HG03108 (cell line): ENCODE results near the gene SERTAD4.
"Not testable (repeated sequence)": the region's sequence is repeated elsewhere in the genome, so short reads cannot be mapped to it uniquely, and the experiment has no call there.

Experiments used
- ATAC-seq: cut with Tn5 transposase; IDR thresholded peaks from one replicate; pipeline ENCODE4 v1.9.1; 2021; ENCODE audit warnings: moderate library complexity; ENCODE audit not compliant: unreplicated experiment

SERTAD4 gene

DNA sequence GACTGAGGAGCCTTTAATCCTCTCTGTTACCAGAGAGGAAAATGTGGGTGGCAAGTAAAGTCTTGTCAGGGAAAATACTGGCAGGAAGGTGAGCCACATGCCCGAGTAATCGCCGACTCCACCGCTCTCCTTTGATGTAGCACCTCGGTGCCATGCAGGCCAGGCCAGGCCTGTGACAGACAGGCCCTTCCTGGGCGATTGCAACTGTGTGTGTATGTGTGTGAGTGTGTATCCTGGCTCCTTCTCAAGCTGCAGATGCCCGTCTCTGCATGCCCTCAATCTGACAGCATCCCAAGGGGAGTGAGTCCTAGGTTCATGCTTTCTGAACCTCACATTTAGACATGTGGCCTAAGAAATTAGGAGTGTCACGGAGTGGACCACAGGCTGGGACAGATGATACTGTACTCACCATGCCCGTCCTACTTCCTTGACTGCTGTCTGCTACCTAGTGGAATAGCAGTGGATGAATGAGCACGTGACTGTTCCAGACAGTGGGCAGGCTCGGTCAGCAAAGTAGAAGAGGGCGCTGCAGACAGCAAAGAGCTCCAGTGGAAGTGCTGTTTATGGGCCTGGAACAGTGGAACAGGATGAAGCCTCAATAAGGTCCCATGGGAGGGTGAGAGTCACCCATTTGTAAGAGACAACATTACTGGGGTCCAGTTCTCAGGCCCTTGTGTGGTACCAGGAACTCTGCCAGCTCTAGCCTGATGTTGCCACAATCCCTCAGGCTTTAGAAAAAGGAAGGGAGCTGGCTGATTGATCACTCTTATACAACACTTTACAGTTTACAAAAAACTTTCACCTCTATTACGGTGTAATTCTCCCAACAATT lies 25.3 kb downstream of the SERTAD4 start:
- no peak for ATAC-seq

DNA sequence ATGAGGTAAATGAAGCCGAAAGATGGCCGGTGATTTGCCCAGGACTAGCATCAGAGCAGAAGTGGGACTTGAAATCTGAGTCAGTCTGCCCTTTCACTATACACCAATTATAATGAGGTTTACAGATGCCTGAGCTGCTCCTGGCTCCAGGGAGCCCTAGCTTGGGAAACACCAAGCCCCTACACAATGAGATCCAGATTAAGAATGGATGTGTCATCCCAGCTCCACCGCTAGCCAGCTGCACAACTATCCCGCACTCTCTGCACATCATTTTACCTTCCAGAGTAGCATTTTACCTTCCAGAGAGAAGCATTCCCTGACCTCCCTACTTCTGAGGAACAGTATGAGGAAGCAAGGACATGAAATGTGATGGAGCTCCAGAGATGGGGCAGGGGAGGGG lies 27.0 kb downstream of the SERTAD4 start:
- ATAC-seq = no peak

DNA sequence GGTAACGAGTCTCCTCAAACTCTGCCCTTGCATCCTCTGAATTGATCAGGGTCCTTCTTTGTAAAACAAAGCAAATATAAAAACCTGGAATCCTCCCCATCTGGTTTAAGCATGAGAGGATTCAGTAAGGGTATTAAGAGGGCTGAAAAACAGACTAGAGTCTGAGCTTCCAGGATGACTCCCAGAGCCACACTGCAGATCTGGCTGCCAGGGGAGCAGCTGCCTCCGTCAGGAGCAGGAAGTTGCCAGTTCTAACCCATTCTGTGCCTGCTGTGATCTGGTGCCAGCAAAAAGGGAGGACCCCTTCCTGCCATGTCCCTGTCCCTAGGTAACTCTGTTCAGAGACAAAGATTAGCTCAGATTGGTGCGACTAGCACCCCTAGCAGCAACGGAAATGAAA lies 27.5 kb downstream of the SERTAD4 start:
- ATAC-seq = no peak

DNA sequence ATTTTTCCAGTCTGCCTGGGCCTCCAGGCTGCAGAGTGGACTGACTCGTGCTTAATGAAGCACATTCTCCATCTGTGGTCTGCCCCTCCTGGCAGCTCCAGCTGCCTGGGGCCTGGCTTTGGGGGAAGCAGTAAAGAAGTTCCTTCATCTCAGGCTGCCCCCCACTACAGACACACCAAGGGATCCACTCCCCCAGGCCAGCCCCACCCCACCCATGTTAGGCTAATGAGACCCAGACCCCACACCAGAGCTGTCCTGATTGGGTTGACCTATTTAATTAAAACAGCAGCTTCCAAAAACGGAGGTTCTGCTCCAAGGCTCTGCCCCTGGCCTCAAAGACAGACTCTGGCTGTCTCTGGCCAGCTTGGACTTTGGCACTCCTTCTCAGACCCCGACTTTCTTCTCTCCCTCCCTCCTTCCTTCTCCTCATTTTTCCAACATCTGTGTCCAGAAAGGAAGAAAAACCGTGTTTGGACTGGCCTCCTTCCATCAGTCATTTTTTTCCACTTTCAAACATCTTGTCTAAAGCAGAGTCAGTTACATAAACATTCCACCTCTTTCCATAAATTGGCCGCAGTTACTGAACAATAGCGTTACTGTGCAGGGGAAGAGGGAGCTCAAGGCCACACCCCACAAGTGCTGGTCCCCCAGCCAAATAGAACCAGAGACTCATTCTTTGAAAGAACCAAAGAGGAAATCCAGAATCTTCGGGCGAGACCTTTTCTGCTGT lies 29.7 kb downstream of the SERTAD4 start:
- no peak for ATAC-seq

DNA sequence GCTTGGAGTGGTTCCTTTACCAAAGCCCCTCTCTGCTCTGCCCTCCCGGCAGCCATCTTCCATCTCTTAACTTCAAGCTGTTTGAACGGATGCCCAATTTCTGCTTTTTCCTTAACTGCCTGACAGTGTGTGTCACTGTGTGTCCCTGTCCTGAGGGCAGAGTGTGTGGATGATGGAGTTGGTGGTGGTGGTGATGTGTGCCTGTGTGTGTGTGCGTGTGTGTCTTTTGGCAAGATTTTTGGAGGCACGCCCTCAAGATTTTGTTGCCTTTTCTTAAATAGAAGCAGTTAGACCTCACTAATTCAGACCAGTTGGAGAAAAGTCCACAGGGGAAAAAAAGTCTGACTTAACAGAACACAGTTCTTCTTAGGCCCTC lies 30.3 kb downstream of the SERTAD4 start:
- ATAC-seq = no peak

DNA sequence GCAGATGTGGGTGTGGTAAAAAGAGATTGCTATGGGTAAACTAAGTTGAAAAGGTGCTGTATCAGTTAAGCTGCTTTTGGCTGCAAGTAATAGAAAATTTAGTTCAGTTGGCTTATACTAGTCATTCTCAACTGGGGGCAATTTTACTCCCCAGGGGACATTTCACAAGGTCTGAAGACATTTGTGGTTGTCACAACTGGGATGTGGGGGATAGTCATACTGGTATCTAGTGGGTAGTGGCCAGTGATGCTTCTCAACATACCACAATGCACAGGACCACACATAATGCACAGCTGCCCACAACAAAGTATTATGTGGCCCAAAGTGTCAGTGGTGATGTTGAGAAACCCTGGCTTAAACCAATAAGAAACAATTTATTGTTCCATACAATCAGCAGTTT lies 31.4 kb downstream of the SERTAD4 start:
- no peak for ATAC-seq

DNA sequence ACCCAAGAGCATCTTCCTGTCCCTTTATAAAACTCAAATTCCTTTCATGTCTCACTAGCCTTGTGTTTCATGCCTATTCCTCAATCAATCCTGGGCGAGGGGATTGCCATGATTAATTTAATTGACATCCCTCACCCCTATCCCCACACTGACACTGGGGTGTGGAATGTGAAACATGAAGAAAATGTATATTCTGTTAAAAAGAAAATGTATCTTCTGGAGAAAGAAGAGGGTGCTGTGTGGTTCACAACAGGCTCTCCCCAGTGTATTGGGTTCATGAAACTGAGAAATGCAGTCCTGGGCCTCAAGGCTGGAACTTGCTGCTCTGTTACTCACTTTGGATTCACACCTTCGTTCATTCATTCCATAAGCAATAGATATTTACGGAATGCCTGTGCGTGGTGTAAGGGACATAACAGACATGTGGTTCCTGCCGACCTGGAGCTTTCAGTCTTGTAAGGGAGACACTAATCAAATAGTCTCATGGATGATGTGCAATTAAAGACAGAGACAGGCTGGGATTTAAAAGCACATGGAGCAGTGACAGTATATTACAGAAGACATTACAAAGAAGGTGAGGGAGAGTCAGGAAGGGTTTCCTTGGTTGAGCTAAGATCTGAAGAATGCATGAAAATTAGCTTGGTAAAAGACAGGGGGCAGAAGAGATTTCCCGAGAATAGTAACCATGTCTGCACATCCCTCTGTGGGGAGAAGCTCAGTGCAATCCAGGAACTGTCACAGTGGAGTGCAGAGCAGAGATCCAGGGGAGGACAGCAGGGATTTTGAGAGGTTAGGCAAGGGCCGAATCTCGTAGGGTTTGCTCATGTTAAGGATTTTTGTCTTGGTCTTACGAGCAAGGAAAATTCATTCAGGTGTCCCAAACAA lies 32.1 kb downstream of the SERTAD4 start:
- ATAC-seq = no peak

DNA sequence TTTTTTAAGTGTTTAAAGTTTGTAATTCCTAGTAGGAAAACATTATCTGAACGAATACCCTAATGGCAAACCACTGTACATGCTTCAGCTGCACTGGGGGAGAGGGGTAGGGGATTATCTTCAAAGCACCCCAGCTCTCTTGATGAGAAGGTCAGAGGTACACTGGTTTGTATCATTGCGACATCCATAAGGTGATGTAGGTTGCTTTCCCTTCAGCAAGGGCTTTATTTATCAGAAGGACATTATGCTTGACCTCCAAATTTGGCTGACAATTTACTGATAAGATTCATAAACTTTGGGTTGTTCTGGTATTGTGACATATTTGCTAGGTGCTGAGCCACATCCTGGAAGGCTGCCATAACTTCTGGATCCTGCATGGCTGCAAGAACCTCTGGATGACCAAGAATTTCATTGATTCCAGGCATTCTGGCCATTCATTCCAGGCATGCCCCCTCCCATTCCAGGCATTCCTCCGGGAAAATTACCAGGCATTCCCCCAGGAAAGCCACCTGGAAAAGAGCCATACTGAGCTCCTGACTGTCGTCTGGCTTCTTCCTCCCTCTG lies 32.9 kb downstream of the SERTAD4 start:
- ATAC-seq = not testable (repeated sequence)

DNA sequence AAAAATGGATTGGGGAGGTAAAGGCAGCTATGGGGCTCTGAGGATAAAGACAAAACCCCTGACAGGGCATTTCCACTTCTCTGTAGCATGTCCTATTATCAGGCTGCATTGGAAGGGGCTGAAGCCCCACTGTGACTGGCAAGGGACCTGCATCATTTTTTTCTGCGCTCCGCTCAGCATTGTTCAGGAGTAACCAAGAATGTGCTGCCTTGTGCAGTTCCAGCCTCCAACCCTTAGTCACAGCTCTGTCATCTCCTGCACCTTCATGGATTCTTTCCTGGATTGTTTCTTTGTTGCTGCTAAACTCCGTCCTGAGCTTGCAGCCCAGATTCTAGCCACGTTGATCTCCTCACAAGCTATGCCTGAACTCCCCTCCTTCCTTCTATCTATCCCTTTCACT lies 37.4 kb downstream of the SERTAD4 start:
- no peak for ATAC-seq

DNA sequence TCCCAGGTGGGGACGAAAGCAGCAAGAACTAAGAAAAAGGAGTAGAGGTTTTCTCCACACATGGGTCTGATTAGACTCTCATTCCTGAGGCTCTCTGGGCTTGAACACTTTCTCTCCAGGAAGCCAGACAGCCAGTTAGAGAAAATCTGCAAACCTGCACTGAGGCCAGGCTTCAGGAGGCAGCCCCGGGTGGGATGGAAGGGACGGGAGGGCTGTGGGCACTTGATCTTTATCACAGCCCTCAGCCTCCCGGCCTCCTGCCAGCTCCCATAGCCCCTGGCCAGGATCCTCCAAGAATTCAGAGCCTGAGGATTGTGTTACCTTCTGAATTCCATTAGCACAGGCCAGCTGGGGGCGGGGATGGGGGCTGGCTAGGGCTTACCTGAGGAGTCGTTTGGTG lies 40.1 kb downstream of the SERTAD4 start:
- ATAC-seq = no peak

DNA sequence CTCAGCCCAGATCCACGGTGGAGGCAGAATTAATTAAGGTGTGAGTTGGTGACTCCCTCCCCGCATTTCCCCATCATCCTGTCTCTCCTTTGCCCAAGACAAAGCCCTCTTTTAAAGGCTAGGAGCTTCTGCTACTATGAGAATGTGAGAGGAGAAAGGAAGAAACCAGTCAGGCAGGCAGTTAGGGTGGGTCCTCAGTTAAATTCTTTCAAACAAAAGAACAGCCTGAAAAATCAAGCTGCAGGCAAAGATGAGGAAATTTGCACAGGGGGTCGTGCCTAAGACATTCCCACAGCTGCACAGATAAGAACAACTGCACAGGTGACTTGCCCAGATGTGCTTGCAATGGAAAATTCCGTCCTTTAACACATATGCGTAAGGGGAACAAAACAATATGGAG lies 47.6 kb downstream of the SERTAD4 start:
- ATAC-seq = no peak

DNA sequence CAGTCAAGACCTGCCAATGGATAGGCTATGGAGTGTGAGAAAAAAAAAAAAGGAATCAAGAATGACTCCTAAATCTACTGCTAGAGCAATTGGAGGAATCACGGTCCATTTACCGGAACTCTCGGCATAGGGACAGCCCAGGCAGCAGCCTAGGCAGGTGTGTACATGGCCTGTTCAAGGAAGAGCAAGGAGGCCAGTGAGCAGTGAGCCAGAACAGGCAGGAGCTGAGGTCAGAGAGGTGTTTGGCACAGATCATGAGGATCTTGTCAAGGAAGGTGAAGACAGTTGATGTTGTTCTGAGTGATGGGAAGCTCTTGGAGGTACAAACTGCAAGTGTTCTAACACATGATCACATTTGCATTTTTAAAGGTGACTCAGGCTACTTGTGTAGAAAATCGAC lies 55.5 kb downstream of the SERTAD4 start:
- ATAC-seq = no peak

DNA sequence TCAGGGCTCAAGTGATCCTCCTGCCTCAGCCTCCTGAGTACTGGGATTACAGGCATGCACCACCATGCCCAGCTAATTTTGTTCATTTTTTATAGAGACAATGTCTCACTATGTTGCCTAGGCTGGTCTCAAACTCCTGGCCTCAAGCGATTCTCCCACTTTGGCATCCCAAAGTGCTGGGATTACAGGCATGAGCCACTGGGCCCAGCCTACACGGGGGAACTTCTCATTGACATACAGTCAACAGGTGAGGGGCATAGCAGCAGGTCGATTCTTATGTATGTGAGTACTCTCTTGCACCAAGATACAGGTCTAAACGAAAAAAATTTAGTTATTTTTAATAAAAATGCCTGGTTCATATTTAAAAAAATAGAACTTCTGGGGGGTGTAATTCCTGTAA lies 56.7 kb downstream of the SERTAD4 start:
- ATAC-seq = no peak

DNA sequence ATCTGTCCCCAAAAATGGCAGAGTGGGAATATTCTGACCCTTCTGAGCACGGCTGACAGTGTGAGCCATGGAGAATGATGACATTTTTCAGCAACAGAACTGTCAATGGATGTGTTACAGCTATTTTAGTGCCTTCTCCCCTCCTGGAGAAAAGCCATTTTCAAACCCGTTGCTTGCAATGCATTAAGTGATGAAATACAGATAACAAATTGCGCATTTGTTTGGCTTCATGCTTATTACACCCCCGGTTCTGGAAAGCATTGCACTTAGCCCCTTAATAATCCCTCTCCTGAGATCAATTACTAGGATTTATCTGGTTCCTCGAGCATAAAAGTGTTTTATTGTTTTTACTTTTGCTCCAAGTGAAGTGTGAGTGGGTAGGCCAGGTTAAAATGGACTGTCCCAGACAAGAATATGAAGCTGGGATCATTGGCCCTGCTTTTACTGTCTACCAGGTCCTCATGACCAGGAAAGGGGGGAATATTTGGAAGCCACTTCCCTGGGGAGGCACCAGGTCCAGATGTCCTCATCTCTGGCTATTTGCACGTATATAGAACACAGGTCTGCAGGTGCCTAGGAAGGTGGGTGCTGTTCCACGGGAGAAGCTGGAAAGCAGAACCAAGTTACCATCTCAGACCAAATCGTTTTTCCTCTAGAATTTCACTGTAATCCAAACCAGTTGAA lies 58.6 kb downstream of the SERTAD4 start:
- ATAC-seq = no peak

DNA sequence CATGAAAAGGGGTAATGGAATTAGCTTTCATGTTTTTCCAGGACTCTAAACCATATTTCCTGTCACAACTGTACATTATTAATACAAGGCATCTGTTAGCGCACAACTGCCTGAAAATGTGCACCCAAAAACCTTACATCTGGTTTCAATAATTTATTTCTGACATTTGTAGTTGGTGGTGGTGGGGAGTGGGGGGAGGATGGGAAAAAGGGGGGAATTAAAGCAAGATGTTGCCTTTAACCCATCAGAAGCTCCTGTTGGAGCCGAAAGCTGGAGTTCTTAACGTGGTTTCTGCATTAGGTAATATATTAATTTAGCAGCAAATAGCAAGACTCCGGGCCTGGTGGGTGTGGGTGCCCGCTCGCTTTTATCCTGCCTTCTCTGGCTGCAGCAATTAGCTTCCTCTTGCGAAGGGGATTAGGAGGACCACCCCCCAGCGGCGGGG lies 59.2 kb downstream of the SERTAD4 start:
- ATAC-seq = no peak

DNA sequence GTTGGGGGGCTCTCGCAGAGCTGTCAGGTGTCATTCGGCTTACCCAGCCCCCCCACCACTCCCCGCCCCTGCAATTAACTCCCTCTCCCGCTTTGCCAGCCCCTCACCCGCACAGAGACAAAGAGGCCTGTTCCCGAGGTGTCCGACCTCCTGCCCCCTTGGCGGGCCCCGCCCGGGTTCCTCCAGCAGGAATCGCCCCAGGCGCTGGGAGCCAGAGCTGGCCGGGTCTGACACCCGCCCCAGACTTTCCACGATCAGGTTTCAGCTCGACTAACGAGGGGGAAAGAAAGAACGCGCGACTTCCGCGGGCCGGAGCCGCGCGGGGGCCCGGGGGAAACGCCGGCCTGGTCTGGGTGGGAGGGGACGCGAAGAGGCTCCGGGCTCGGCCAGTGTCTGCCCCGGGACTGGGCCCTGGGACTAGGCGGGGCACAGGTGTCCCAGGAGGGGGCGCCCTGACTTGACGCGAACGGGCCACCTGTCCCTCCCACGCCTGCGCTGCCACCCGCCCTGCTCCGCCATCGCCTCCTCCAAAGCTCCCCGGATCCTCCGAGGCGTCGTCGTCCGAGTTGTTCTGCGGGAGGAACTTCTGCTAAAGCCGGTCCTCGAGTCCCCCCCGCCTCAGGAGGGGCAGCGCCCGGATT lies 59.8 kb downstream of the SERTAD4 start:
- ATAC-seq = peak; percentile 49

DNA sequence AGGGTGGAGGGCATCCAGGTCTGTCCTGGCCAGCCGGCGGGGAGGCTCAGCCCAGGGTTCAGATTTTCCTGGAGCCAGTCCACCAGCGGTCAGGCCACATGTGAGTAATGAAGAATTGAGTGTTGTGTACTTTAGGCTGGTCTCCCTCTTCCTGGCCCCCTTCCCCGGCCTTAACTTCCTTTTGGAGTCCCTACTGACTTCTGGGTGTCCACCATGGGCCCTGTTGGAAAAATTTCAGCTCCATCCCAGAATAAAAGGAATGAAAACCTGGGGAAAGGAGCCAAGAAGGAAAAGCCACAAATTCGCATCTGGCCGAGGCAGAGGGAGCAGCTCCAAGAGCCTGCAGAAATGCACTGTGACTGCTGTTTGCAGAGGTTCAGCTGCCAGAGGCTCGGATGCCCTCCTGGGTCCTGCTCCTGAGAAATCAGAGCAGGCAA lies 60.6 kb downstream of the SERTAD4 start:
- no peak for ATAC-seq

DNA sequence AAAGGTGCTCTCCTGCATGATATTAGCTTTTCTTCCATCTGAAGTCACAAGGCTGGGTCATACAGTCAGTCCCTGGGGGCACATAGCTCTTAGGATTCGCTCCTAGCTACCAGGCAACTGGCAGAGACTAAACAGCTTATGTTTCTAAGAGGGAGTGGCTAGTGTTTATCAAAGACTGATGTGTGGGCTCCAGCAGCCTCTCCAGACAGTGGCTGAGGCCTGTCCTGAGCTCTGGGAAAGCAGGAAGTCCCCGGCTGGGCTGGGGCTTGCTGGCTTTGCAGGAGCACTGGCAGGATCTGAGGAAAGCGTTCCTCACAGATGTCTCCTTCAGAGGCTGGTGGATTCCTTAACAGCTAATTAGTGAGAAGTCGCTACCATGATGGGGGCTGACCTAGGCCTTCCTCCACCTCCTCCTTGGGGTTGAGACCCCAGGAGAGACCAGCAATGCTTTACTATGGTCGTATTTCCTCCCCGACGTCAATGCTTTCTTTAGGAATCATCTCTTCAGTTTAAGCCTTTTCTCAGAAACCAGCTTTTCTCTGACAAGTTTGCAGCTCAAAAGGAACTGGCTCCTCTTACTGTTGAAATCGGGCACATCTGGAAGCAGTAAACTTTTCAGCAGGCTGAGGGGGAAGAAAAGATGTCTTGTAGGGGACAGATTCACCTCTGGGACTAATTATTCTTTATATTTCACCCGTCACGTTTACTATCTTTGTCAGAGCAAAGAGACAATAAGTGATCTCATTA lies 62.6 kb downstream of the SERTAD4 start:
- no peak for ATAC-seq
